ENCODE data around the gene PPRC1.

GRCh38 chr10:102132563-102133372 is at the start of gene PPRC1:
- TF ChIP-seq, protein P1, sequence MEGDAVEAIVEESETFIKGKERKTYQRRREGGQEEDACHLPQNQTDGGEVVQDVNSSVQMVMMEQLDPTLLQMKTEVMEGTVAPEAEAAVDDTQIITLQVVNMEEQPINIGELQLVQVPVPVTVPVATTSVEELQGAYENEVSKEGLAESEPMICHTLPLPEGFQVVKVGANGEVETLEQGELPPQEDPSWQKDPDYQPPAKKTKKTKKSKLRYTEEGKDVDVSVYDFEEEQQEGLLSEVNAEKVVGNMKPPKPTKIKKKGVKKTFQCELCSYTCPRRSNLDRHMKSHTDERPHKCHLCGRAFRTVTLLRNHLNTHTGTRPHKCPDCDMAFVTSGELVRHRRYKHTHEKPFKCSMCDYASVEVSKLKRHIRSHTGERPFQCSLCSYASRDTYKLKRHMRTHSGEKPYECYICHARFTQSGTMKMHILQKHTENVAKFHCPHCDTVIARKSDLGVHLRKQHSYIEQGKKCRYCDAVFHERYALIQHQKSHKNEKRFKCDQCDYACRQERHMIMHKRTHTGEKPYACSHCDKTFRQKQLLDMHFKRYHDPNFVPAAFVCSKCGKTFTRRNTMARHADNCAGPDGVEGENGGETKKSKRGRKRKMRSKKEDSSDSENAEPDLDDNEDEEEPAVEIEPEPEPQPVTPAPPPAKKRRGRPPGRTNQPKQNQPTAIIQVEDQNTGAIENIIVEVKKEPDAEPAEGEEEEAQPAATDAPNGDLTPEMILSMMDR (IDR thresholded peaks at IDR 0.05): peak; percentile 71 to 99 (median 92)
- TF ChIP-seq POLR2AphosphoS5 (IDR thresholded peaks at IDR 0.05): peak; percentile 99
- peak; percentile 54 for TF ChIP-seq POLR2A (IDR thresholded peaks at IDR 0.05)

All from prostate gland (tissue), 2 donors.